Adrenal gland (tissue), 12 donors: ENCODE measurements around the gene LRBA. TPM values are rescaled to one million over a fixed set of nuclear protein-coding genes. Genes with fewer than 3 reads are reported as not detected.
A peak's percentile ranks its signal among the peaks of the same experiment; 100 is the strongest.

Source experiments
- DNase-seq, 7 donors: peaks; one replicate each; pipeline ENCODE4 v3.0.0-alpha.2; 2019 to 2020
- H3K27ac ChIP-seq, 5 donors: fragments of 200-600 bp; sonication (generic) in 4 of 5; 1 replicate in 3 of 5; 2 replicates in 2 of 5; pipeline versions ENCODE4 v1.5.1 to v1.8.0; 2016 to 2020; ENCODE audit warnings: mild to moderate bottlenecking in 1 of 5
- H3K27me3 ChIP-seq: fragments of 200-600 bp; 2 replicates; pipeline ENCODE4 v1.8.0; 2021
- H3K36me3 ChIP-seq, 2 donors: fragments of 200-600 bp; replicated peaks in 1 of 2; 1 replicate in 1 of 2; 2 replicates in 1 of 2; pipeline versions ENCODE4 v1.5.1 to v1.8.0; 2018 to 2022
- H3K4me1 ChIP-seq, 2 donors: fragments of 200-600 bp; replicated peaks in 1 of 2; 1 replicate in 1 of 2; 2 replicates in 1 of 2; pipeline versions ENCODE4 v1.5.1 to v1.8.0; 2018 to 2021
- H3K4me3 ChIP-seq, 4 donors: fragments of 200-600 bp; sonication (generic) in 3 of 4; one replicate each; pipeline ENCODE4 v1.5.1; 2016 to 2018
- H3K9me3 ChIP-seq, 3 donors: fragments of 200-600 bp; sonication (generic) in 1 of 3; replicated peaks in 1 of 3; 1 replicate in 2 of 3; 2 replicates in 1 of 3; pipeline versions ENCODE4 v1.5.1 to v1.8.0; 2016 to 2021
- CTCF ChIP-seq, 6 experiments: fragments of 450-650 bp in 4 of 6; fragments of 200-600 bp in 2 of 6; sonication (generic) in 1 of 6; IDR thresholded peaks; 1 replicate in 5 of 6; 2 replicates in 1 of 6; pipeline versions ENCODE4 v1.5.1 to v1.8.0; 2016 to 2021; ENCODE audit warnings: antibody characterized with exemption in 6 of 6, mild to moderate bottlenecking in 2 of 6, moderate library complexity in 1 of 6
- POLR2A ChIP-seq, 2 donors: fragments of 450-650 bp; IDR thresholded peaks; one replicate each; pipeline ENCODE4 v1.6.1; 2017; ENCODE audit warnings: antibody characterized with exemption in 2 of 2, mild to moderate bottlenecking in 2 of 2, moderate library complexity in 1 of 2
- WGBS, 4 donors: extraction: QIAGEN DNeasy Blood & Tissue Kit in 2 of 4; methylation state at CpG; one replicate each; pipeline versions ENCODE4 v1.1.5 to v1.1.7; 2013 to 2017; 5-methylcytosine and 5-hydroxymethylcytosine counted together
- intact Hi-C, 2 donors: fragments of 100-400 bp; cut with DNase I; formaldehyde crosslinking; loops; one replicate each; pipeline versions ENCODE4 v1.14.1 to v1.15.0; 2022 to 2023
- polyA plus RNA-seq, 3 donors: library from polyadenylated mRNA; stranded (reverse); fragments of 200-250 nt in 2 of 3; fragments of 350-450 nt in 1 of 3; fragmentation: Illumina TruSeq in 1 of 3; extraction: RNeasy Lipid Tissue Mini Kit (QIAGEN cat#74804) in 1 of 3; gene quantifications; one replicate each; pipeline ENCODE4 v1.2.3, GENCODE V29; 2013 to 2014
- total RNA-seq, 9 donors: library from RNA; depleted of rRNA in 4 of 9; stranded (reverse); fragments of >200 nt in 4 of 9; fragments of 120-200 nt in 1 of 9; fragmentation: NEBNext Ultra II Directional in 1 of 9; extraction: Animal tissue kit (Norgen Biotek cat#: 25700) in 1 of 9; gene quantifications; one replicate each; pipeline versions ENCODE4 v1.1.0 to v1.2.4, GENCODE V29; 2013 to 2023
- donor health status: healthy with polysubstance abuse.
- donor health status: Bipolar disorder and iron deficiency.
- donor health status: DM: yes; HTN: yes; CAD: no.
- donor health status: DM: no; HTN: no; CAD: no.
- donor health status: DM: no; HTN: no; CAD: no.
- donor health status: DM: yes; HTN: yes; CAD: no.

Gene LRBA
- total and polyA plus RNA-seq, 12 donors, result 9.6 to 106 (median 40.6) TPM

GRCh38 chr4:150973626-150974251, 41.3 kb downstream of the LRBA start:
- Histone ChIP-seq H3K9me3 (no peaks in the 10 kb centered on the region), H3K27me3 (no peaks in the 10 kb centered on the region), H3K4me3 (no peak overlapping the region), H3K4me1 (peaks cover 0 to 17% of the 10 kb centered on the region in 2 donors), H3K27ac (no peak overlapping the region), H3K36me3 (no peaks in the 10 kb centered on the region)
- WGBS, 4 donors, result 73 to 84% (median 81%) methylated on average over 6 of the region's 6 CpGs
- no peak for TF ChIP-seq CTCF (IDR thresholded peaks at IDR 0.05)
- no peak for TF ChIP-seq POLR2A (IDR thresholded peaks at IDR 0.05)
- DNase-seq, result no peak
- intact Hi-C loops, result no loop called here

- Histone ChIP-seq H3K27me3 (no peaks in the 10 kb centered on the region), H3K4me1 (peaks cover 0 to 17% of the 10 kb centered on the region in 2 donors), H3K4me3 (no peak overlapping the region), H3K9me3 (no peaks in the 10 kb centered on the region), H3K27ac (no peak overlapping the region), H3K36me3 (no peaks in the 10 kb centered on the region)
- intact Hi-C loops, result no loop called here
- no peak for DNase-seq
- no peak for TF ChIP-seq POLR2A (IDR thresholded peaks at IDR 0.05)
- no peak for TF ChIP-seq CTCF (IDR thresholded peaks at IDR 0.05)
- WGBS, 4 donors, result 28 to 54% (median 32%) methylated on average over 1 of the region's 1 CpG
Measured at GRCh38 chr4:150972592-150972991, 42.5 kb downstream of the LRBA start.

- TF ChIP-seq CTCF (IDR thresholded peaks at IDR 0.05), result no peak
- no peak for TF ChIP-seq POLR2A (IDR thresholded peaks at IDR 0.05)
- Histone ChIP-seq H3K27me3 (no peaks in the 10 kb centered on the region), H3K4me1 (peaks cover 1 to 24% of the 10 kb centered on the region in 2 donors), H3K36me3 (no peaks in the 10 kb centered on the region), H3K9me3 (no peaks in the 10 kb centered on the region), H3K4me3 (no peak overlapping the region), H3K27ac (no peak overlapping the region)
- intact Hi-C loops, result no loop called here
- DNase-seq, result no peak
Measured at GRCh38 chr4:150971901-150972300, 43.2 kb downstream of the LRBA start.

- no peak overlapping the region for H3K27ac ChIP-seq
- H3K27me3 ChIP-seq, result no peaks in the 10 kb centered on the region
- no peaks in the 10 kb centered on the region for H3K9me3 ChIP-seq
- intact Hi-C loops, result no loop called here
- 93 to 97% (median 96%) methylated on average over 2 of the region's 2 CpGs for WGBS, 4 donors
- peaks cover 6 to 27% of the 10 kb centered on the region in 2 donors for H3K4me1 ChIP-seq
- no peaks in the 10 kb centered on the region for H3K36me3 ChIP-seq
- no peak for DNase-seq
- no peak for TF ChIP-seq CTCF (IDR thresholded peaks at IDR 0.05)
- H3K4me3 ChIP-seq, result peak overlapping the region in 1 of 4 donors; percentile 14
Measured at GRCh38 chr4:150970685-150971151, 44.4 kb downstream of the LRBA start.
